Measurements from ENCODE around the gene TMEM259.

DNA sequence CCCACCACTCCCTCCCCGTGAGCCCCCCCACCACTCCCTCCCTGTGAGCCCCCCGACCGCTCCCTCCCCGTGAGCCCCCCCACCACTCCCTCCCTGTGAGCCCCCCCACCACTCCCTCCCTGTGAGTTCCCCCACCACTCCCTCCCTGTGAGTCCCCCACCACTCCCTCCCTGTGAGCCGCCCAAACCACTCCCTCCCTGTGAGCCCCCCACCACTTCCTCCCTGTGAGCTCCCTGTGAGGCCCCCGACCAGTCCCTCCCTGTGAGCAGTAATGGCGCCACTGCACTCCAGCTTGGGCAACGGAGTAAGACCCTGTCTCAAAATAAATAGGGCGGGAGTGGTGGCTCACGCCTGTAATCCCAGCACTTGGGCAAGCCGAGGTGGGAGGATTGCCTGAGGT, 28.9 kb upstream of the TMEM259 start:
- TF ChIP-seq, protein P1, sequence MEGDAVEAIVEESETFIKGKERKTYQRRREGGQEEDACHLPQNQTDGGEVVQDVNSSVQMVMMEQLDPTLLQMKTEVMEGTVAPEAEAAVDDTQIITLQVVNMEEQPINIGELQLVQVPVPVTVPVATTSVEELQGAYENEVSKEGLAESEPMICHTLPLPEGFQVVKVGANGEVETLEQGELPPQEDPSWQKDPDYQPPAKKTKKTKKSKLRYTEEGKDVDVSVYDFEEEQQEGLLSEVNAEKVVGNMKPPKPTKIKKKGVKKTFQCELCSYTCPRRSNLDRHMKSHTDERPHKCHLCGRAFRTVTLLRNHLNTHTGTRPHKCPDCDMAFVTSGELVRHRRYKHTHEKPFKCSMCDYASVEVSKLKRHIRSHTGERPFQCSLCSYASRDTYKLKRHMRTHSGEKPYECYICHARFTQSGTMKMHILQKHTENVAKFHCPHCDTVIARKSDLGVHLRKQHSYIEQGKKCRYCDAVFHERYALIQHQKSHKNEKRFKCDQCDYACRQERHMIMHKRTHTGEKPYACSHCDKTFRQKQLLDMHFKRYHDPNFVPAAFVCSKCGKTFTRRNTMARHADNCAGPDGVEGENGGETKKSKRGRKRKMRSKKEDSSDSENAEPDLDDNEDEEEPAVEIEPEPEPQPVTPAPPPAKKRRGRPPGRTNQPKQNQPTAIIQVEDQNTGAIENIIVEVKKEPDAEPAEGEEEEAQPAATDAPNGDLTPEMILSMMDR (IDR thresholded peaks at IDR 0.05), result no peak
- no peak for TF ChIP-seq EZH2 (IDR thresholded peaks at IDR 0.05)
- no peak for TF ChIP-seq EZH2phosphoT487 (IDR thresholded peaks at IDR 0.05)

All from neural progenitor cell (in vitro differentiated cells).